GM20000 (cell line): ENCODE results near the gene PDE4DIP.
"Not testable (repeated sequence)": the region's sequence is repeated elsewhere in the genome, so short reads cannot be mapped to it uniquely, and the experiment has no call there.

Source experiments
- DNase-seq: peaks from one replicate; pipeline ENCODE4 v3.0.0; 2012; ENCODE audit warnings: low spot score

PDE4DIP gene

DNA sequence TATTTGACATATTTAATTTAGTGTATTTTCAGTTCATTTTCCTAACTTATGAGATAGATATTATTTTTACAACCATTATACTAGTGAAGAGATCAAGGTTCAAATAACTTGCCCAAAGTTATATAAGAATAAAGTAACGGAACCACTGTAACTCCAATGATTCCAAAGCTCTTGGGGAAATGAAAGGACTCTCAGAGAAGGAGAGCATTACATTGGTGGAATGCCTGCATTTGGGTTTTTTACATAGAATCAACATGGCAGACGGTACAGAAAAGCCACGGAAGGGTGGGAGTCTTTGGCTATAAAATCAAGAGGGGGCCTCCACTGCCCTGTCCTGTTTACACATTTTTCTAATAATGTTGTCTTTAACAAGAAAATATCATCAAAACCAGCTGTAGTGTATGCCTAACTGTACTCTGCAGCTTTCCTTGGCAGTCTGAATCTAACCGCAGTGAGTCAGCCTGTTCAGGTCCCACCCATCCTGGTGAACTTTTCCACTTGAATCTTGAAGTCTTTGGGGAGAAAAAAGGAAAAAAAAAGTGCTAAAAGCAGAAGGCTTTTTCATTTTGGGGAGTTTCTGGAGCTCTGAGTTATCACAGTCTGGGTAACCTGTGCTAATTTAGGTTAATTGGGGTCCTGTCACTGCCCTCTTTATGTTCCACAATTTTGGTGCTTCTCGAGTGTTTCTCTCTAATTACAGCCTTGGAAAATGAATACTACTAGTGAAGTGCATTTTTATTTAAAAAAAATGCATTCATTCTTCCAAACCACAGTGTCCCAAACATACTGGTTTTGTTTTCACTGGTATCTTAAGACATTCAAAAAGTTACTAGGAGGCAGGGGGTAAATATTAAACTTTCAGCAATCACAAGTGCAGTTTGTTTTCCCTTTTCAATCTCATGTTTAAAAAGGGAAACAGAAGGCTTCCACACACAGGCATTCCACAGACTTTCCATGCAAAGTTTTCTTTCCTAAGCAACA, 30.5 kb downstream of the PDE4DIP start:
- not testable (repeated sequence) for DNase-seq

DNA sequence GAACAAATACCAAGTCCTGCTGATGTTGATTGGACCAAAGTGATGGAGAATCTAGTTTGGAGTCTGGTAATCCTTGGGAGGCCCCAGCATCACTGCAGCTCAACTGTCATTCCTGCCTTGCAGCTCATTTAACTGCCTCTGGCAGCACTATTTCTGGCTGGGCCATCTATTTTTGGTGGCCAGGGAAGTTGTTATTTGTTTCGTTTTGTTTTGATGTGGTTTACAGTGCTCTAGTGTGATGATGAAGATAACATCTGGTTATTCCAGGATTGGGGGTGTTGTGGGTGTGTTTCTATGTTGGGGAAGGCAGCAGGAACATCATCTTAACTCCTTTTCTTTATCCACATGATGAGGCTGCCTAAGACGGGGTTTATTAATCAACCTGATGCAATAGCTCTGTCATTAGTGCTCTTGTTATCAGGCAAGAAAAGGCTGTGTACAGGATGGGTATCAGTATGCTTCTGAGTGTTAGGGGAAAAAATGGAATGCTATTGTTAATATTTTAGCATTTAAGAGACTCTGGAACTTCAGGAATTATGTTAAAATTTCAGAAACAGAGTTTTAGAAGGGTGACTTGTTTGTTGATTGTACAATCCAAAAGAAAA, 35.7 kb downstream of the PDE4DIP start:
- not testable (repeated sequence) for DNase-seq

DNA sequence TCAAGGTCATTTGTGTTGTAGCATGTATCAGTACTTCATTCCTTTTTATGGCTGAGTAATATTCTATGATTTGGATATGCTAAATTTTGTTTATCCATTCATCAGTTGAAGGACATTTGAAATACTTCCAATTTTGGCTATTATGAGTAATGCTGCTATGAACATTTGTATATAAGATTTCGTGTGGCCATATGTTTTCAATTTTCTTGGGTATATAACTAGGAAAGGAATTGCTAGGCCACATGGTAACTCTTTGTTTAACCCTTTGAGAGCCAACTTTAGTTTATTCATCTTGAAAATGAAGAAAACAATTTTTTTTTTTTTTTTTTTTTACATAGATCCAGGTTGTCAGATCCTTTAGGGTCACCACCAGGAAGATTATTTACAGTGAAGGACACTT, 37.0 kb downstream of the PDE4DIP start:
- not testable (repeated sequence) for DNase-seq

DNA sequence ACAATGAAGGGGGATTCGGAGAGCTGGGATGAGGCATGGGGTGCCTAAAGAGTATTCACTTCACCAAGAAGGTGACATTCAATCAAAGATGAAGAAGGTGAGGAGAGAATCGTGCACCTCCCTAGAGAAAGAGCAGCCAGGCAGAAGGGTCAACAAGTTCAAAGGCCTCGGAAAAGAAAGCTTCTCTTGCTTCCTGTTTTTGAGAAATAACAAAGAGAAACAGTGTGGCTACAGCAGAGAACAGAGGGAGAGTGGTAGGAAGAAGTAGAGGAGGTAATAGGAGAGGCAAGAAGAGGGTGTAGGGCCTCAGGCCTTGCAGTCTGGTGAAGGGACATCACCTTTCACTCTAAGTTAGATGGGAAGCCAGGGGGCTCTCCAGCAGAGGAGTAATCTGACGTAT, 41.0 kb downstream of the PDE4DIP start:
- DNase-seq, result not testable (repeated sequence)

DNA sequence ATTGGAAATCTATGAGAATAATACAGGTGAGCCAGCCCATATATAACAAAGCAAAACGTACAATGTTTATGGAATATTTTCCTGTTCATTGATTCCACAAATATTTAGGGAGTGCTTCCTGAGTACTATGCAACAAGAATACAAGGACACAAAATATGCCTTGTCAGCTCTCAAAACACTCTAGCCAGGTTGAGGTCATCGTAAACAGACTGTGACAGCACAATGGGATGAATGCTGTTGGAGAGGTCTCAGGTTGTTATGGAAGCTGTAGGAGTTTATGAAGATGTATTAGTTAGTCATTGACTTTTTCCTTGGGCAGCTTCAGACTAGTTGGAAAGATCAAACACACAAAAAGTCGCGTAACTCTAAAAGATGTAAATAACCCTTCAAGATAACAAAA, 42.1 kb downstream of the PDE4DIP start:
- DNase-seq, result not testable (repeated sequence)

DNA sequence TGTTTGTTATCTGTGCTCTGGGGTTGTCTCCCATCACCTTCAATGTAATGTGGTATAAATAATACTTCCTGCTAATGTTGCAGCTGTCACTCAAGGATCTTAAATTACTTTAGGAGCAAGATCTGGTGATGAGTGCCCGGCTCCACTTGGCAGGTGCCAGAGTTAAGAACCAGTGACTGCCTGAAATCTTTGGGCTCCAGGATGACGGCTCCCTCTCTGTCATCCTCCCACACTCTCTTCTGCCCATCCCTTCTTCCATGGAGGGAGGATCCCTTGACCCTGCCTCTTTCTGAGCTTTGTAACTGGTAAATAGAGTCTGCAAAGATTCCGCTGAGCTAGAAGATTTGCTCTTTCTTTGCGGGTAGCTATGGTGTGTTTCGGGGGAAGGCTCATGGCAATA, 44.4 kb downstream of the PDE4DIP start:
- not testable (repeated sequence) for DNase-seq

DNA sequence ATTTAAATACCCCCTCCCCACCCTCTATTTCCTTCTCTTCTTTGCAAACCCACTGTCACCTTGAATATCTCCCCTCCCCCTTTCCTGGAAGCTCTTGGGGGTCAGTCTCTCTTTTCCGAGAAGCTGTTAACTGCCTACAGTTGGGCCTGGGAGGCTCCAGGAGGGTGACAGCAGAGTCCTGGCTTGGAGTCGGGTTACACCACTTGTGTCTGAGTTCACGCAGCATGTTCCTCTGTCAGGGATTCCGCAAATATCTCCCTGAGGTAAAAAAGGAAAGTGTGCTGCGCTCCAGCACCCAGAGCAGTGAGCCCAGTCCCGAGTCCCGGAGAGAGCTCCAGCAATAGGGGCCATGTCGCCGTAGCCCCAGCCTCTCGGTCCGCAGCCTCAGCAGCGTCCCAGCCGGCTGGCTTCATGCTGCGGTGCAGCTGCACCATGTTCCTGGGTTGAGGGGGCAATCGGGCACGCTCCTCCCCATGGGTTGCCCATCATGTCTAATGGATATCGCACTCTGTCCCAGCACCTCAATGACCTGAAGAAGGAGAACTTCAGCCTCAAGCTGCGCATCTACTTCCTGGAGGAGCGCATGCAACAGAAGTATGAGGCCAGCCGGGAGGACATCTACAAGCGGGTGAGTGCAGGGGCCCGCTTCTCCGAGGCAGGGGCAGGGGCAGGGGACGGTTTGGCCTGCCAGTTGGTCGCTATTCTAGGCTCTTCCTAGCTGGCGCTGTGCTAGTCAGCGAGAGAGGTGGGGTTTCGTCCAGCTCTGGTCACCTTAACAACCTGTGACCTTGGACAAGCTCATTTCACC, 45.2 kb downstream of the PDE4DIP start:
- not testable (repeated sequence) for DNase-seq

DNA sequence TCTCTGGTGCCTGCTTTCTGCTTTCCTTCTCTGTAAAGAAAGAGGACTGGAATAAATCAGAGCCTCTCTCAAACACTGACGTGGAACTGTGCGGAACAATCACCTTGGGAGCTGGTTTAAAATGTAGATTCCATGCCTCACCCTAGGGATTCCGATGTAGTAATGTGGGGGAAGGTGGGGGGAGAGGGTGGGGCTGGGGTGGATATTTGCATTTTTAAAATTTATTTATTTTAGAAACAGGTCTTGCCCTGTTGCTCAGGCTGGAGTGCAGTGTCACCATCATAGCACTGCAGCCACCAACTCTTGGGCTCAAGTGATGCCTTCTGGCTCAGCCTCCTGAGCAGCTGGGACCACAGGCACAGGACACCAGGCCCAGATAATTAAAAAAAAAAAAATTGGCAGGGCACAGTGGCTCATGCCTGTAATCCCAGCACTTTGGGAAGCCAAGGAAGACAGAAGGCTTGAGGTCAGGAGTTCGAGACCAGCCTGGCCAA, 45.9 kb downstream of the PDE4DIP start:
- DNase-seq, result not testable (repeated sequence)

DNA sequence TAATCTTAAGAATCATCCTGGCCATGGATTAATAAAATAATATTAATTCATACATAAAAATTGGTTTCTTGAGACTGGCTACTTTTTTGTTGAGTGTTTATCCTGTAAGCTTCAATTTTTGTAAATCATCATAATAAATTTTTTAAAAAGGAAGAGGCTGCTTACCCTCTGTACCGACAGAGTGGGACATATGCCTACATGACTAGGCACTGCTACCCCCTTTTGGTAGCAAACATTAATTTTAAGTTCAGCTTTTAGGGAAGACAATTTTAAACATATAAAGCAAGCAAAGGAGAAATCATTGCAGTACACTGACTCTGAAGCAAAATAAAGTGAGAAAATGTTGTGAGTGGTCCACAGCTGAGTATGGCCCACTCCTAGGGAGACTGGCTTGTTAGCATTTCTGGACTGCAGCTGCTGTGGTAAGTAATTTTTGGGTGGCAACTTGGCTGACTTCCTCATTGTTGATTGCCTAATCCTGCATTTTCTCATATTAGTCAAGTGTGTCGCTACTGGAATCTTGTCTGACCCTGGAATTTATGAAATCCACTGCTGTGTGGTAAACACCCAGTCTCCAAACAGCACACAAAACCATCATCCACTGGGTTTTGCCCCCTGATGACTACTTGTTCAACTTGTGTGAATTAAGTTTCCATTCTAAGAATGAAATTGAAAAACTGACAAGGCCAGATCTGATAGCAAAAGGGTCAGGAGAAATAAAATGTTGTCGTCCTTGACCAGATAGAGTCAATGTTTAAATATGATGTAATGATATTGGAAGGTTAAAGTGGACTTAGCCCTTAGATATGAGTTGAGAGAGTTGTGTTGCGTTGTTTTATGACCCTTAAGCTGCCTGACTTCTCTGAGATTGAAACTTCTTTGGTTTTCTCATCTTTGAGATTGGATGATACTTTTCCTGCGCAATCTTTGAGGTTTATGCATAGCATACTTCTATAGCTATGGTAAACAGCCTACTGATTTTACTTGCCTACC, 50.4 kb downstream of the PDE4DIP start:
- not testable (repeated sequence) for DNase-seq

DNA sequence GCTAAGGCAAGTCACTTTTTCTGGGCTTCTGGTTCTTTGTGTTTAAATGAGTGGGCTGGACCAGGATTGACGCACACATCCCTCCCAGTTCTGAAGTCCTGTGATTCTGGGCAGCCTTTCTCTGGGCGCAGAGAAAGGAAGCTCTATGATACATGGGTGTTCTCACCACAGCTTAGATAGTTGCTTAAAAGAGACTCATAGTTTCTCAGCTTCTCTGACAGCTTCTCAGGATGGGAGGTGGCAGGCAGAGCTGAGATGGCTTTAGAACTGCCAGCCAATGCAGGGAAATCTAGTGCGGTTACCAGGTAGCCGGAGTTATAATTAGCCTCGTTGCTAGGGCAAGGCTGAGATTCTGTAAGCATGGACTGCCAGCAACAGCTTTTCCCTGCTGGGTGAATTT, 55.8 kb downstream of the PDE4DIP start:
- DNase-seq, result not testable (repeated sequence)

DNA sequence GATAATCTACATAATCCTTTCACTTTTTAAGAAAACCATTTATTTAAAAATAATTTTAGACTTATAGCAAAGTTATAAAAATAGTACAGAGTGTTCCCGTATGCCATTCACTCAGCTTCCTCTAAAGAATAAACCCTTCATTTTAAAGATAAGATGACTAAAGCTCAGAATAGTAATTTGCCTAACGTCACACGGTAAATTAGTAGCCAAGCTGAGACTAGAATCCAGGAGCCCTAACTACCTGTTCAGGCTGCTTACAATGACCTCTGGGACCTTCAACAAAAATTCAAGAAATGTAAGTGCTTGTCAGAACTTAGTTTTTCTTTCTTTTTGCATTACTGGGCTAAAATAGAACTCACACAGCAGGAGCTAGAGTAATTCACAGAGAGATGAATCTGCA, 56.5 kb downstream of the PDE4DIP start:
- not testable (repeated sequence) for DNase-seq

DNA sequence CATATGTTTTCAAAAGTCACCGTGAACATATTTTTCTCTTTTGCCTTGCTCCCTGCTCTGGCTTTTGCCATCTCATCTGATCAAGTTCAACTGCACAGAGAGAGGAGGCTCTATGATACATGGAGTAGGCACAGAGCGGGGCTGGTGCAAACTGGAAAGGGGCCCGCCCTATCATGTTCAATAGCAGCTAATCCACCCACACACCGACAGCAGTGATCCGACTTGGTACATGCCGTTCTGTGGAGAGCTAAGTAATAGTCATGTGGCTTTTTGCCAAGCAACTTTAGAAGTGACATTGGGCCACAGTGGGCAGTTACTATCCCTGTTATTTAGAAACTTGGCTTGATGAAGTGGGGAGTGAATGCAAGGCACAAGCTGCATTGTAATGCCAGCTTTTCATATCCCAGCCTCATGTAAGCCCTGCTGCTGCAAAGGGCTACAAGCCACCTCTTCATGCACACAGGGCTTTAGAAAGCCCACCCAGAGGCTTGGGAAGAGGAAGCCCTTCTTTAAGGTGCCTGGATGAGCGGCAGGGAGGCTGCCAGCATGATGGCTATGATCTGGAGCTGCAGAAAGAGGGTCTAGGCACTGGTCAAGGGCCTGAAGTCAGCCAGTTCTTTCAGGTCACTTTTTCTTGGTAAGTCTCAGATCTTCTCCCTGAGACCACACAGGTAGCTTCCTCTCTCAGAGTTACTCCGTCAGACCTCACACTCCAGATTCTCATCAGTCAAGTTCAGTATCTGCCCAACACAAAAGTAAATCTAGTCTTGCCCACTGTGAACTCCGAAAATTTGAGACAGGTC, 57.1 kb downstream of the PDE4DIP start:
- not testable (repeated sequence) for DNase-seq

DNA sequence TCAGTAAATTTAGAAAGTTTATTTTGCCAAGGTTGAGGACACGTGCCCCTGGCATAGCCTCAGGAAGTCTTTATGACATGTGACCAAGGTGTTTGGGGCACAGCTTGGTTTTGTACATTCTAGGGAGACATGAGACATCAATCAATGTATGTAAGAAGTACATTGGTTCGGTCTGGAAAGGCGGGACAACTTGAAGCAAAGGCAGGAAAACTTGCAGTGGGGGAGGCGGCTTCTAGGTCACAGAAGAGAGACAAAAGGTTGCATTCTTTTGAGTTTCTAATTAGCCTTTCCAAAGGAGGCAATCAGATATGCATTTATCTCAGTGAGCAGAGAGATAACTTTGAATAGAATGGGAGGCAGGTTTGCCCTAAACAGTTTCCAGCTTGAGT, 57.7 kb downstream of the PDE4DIP start:
- DNase-seq, result not testable (repeated sequence)

DNA sequence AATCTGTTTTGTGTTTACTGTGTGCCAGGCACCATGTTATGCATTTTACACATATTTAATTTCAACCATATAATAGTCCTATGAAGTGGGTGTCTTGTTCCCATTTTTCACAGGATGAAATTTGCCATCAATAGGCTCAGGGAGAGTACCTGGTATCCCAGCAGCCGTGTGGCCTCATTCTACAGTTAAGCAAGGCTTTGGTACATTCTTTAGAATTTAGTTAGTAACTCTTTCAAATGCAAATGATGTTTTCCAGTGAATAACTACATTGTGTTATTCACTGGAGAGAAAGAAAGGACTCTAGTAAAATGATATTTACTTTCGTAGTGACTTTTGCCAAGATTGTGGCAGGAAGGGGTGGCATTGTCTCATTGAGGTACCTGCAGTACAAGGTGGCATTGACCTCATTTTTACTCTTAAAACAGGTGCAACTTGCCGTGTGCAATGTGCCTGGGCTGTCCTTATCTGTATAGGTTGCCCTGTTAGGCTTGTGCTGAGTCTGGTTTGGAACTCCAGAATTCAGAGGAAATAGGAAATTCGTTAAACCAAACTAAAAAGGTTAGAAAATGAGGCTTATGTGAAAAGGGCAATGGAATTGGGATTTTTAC, 65.1 kb downstream of the PDE4DIP start:
- DNase-seq, result not testable (repeated sequence)

DNA sequence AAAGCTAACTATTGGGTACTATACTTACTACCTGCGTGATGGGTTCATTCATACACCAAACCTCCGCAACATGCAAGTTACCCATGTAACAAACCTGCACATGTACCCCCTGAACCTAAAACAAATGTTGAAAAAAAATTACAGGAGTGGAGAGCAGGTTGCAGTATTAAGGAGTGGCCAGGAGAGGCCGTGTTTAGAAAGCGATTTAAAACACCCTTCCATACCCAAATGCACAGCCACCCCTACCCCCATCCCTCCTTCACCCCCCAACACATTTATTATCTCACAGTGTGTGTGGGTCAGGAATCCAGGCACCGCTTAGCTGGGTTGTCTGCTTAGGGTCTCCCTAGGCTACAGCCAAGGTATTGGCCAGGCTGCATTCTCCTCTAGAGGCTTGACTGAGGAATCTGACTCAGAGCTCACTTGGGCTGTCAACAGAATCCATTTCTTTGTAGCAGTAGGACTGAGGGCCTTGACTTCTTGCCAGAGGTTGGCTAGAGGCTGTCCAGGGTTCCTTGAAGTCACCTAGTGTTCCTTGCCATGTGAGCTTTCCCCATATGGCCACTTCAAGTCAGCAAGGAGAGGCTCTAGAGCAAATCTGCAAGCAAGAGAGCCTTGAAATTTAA, 67.2 kb downstream of the PDE4DIP start:
- DNase-seq, result not testable (repeated sequence)

DNA sequence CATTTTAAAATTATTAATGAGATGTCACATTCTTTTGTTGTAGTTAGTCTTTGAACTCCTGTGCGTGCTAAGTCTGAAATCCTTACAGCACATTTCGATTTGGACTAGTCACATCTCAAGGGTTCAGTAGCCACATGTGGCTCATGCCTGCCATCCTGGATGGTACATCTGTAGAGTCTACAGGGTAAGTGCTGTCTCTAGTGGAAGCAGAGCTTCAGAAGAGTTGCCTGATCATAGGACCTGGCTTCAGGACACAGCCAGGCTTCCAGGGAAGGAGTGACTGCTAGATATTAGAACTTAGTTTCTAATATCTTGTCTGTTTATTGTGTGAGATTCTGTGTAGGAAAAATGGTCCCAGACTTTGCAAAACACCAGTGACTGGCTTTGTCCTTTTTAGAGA, 72.0 kb downstream of the PDE4DIP start:
- not testable (repeated sequence) for DNase-seq

DNA sequence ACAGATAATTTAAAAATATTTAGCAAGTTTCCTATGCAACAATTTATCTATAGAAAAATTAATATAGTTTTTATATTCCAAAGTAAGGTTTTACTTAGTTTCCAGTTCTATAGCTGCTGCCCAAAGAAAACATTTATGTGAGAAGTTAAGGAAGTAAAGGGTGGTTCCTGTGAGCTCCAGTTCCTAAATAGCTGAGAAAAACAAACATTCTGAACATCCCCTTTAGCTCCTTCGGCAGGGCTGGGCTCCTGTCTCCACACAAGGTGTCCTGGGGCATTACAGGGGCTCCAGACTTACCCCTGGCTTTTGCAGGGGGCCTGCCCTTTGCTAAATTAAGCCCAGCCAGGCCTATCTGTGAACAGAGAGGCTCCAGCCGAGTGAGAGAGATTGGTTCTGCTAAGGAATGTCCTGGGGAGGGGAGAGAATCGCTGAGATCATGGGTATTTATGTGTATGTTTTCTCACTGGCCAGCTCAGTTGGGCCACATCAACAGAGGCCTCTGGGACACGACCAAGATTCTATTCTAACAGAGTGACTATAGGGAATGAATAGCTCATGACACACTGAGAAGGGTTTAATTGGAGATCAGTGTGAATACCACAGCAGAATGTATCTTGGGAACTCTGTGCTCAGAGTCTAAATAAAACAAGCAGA, 72.6 kb downstream of the PDE4DIP start:
- DNase-seq, result not testable (repeated sequence)

DNA sequence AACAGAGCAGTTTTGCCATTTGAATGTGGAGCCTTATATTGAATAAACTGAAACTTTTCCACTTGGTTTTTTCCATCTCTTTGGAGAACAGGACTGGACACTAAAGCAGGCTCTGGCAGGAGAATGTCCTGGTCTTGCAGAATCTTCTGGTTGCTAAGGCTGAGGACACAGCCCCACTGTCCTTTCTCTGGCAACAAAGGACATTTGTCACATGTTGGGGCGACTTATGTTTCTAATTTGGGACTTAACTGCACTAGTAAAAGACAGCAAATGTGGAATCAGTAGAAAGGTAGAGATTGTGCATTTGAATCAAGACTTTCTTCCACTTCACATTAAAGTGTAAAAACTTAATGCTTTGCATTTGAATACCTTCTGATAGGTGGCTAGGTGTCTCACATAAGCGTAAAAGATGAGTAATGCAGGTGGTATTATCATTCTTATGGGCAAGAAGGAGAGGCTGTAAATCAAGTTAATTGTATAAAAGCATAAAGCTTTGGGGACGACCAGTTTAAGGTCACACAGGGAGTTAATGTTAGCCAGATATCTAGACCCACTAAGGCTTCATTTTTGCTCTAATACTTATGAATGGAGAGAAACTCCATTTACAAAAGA, 74.7 kb downstream of the PDE4DIP start:
- DNase-seq, result not testable (repeated sequence)
